ENCODE results near the gene KIAA0753. TPM values are rescaled to one million over a fixed set of nuclear protein-coding genes. Genes with fewer than 3 reads are reported as not detected.

KIAA0753 gene
- total RNA-seq, 1 donor from 2014 or later, result 18.2 TPM

DNA sequence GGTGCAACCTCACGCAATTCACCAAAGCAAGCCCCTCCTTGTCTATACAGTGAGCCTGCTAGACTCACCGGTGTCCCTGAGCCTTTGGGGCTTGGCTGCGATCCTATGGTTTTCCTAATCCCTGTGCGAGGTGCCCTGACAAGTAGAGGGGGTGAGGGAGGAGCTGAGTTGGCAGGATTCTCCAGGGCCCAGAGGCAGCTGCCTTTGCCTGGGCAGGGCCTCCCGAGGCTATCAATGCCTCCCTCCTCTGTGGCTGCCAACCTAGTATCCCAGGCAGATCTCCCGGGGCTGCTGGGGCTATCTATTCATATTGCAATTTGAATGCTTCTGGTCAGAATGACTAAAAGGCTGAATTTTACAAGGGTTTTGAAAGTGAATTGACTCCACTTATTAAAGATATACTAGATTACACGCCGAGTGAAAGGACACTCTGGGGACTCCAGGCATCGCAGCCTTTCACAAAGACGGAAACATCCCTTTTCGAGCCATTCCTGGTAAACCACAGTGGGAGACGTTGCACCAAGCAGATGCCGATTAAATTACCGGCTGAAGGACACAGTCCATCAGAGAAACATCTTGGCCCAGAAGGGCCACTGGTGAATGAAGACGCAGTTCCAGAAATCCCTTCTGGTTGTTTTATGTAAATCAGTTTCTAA, 72.9 kb downstream of the KIAA0753 start:
- H3K27ac Mint-ChIP-seq, result no peak overlapping the region
- H3K4me1 Mint-ChIP-seq (ENCODE audit: low read depth), result no peaks in the 10 kb centered on the region
- H3K36me3 Mint-ChIP-seq (ENCODE audit: low read depth), result no peaks in the 10 kb centered on the region
- no peak overlapping the region for H3K4me3 Mint-ChIP-seq
- H3K9me3 Mint-ChIP-seq, result no peaks in the 10 kb centered on the region
- intact Hi-C loops (cut with micrococcal nuclease), result no loop called here
- peaks cover 6% of the 10 kb centered on the region for H3K27me3 Mint-ChIP-seq (ENCODE audit: insufficient read depth)
- DNase-seq (ENCODE audit: low spot score), result no peak

DNA sequence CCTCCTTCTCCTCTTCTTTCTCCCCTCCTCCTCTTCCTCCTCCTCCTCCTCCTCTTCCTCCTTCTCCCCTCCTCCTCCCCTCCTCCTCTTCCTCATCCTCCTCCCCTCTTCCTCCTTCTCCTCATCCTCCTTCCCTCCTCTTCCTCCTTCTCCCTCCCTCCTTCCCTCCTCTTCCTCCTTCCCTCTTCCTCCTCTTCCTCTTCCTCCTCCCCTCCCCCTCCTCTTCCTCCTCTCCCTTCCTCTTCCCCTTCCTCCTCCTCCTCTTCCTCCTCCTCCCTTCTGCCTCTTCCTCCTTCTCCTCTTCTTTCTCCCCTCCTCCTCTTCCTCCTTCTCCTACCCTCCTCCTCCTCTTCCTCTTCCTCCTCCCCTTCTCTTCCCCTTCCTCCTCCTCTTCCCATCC, 79.1 kb downstream of the KIAA0753 start:
- Mint-ChIP-seq H3K9me3 (no peaks in the 10 kb centered on the region), H3K4me1 (ENCODE audit: low read depth) (no peaks in the 10 kb centered on the region)
- DNase-seq (ENCODE audit: low spot score), result no peak

DNA sequence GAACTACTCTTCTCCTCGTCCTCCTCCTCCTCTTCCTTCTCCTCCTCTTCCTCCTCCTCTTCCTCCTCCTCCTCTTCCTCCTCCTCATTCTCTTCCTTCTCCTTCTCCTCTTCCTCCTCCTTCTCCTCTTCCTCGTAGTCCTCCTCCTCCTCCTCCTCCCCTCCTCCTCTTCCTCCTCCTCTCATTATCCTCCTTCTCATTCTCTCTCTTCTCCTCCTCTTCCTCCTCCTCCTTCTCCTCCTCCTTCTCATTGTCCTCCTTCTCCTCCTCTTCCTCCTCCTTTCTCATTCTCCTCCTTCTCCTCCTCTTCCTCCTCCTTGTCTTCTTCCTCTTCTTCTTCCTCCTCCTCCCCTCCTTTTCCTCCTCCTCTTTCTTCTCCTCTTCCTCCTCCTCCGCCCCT, 80.0 kb downstream of the KIAA0753 start:
- no peak for DNase-seq (ENCODE audit: low spot score)
- Mint-ChIP-seq H3K27me3 (ENCODE audit: insufficient read depth) (peaks cover 34% of the 10 kb centered on the region), H3K4me1 (ENCODE audit: low read depth) (no peaks in the 10 kb centered on the region), H3K4me3 (no peak overlapping the region), H3K27ac (no peak overlapping the region), H3K36me3 (ENCODE audit: low read depth) (no peaks in the 10 kb centered on the region), H3K9me3 (no peaks in the 10 kb centered on the region)
- intact Hi-C loops (cut with micrococcal nuclease), result no loop called here

More for the DNA sequence above, 79.1 kb downstream of the KIAA0753 start:
- Mint-ChIP-seq H3K27me3 (ENCODE audit: insufficient read depth) (peaks cover 33% of the 10 kb centered on the region), H3K27ac (no peak overlapping the region), H3K36me3 (ENCODE audit: low read depth) (no peaks in the 10 kb centered on the region), H3K4me3 (no peak overlapping the region)
- intact Hi-C loops (cut with micrococcal nuclease), result no loop called here

DNA sequence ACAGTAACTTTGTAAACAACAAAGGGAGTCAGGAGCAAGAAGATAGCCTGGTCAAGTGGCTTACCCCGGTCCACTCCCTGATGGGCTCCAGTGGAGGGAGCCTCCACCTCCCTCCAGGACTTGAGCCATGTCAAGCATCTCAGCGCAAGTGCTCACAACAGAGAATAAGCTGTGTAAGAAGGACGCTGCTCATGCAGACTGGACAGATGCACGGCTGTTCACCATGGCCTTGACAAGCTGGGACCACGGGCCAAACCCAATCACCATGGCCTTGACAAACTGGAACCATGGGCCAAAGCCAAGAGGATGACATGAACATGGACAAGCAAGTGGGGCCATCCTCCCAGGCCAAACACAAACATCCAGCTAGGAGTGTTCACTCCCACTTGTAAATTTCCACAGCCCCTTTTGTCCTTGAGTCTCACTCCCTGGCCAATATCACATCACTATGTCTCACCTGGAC, 80.7 kb downstream of the KIAA0753 start:
- peaks cover 3% of the 10 kb centered on the region for H3K4me1 Mint-ChIP-seq (ENCODE audit: low read depth)
- peak overlapping the region; percentile 11 for H3K27ac Mint-ChIP-seq
- intact Hi-C loops (cut with micrococcal nuclease), result loop anchor here (5.0 kb wide), 1 partner anchor 83 kb away; the partner anchor contains the start of genes KIAA0753 and TXNDC17
- no peak for DNase-seq (ENCODE audit: low spot score)
- peaks cover 39% of the 10 kb centered on the region for H3K27me3 Mint-ChIP-seq (ENCODE audit: insufficient read depth)
- H3K36me3 Mint-ChIP-seq (ENCODE audit: low read depth), result no peaks in the 10 kb centered on the region
- no peaks in the 10 kb centered on the region for H3K9me3 Mint-ChIP-seq
- no peak overlapping the region for H3K4me3 Mint-ChIP-seq

DNA sequence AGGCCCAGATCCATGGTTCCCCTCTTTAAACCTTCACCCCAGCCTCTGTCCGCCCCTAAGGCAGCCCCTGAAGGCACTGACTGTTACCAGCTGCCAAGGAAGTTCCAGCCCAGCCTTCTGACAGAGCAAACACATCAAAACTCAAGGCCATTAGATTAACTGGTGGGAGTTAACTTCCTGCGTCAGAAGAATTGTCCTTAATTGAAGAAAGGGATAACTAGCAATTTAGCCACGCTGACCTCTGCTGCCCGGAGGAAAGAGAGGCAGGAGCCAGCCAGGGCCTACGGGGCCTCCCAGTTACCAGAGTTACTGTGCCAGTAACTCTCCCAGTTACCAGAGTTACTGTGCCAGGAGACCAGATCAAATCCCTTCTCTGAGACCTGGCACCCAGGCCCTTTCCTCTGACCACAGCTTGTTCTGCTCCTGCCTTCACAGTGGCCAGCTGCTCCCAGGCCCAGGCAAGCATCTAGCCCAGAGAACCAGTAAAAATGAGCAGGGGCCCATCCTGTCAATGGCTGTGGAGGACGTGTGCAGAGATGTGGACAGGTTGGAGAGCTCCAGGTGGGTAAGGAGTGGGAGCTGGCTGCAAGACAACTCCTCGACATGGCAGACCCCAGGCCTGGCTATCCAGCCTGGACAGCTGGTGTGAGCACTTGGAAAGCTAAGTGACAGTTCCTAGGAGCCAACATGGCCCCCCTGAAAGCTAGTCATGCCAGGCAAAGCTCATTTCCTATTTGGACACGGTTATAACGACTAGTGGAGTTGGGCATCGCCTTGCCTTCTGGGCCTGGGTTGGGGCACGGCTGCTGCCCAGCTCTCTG, 81.4 kb downstream of the KIAA0753 start:
- no peak overlapping the region for H3K4me3 Mint-ChIP-seq
- H3K27ac Mint-ChIP-seq, result no peak overlapping the region
- DNase-seq (ENCODE audit: low spot score), result no peak
- intact Hi-C loops (cut with micrococcal nuclease), result loop anchor here (5.0 kb wide), 1 partner anchor 83 kb away; the partner anchor contains the start of genes KIAA0753 and TXNDC17
- no peaks in the 10 kb centered on the region for H3K9me3 Mint-ChIP-seq
- H3K4me1 Mint-ChIP-seq (ENCODE audit: low read depth), result peaks cover 5% of the 10 kb centered on the region
- H3K27me3 Mint-ChIP-seq (ENCODE audit: insufficient read depth), result peaks cover 42% of the 10 kb centered on the region
- H3K36me3 Mint-ChIP-seq (ENCODE audit: low read depth), result no peaks in the 10 kb centered on the region

DNA sequence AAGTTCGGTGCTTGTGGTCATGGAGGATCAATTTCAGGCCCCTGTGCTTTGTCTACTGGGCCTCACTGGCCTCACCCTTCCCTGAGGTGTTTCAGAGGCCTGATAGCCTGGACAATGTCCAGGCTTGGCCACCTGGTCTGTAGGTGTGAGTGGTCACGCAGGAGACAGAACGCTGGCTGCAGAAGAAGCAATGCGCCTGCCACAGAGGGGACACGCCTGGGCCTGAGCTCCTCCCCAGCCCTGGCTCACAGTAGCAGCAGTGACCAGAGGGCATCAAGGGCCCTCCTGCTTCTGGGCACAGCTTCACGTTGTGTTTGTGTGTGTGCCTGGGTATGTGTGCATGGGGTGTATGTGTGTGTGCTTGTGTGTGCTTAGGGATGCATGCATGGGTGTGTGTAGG, 82.2 kb downstream of the KIAA0753 start:
- Mint-ChIP-seq H3K4me1 (ENCODE audit: low read depth) (peaks cover 5% of the 10 kb centered on the region), H3K27me3 (ENCODE audit: insufficient read depth) (peaks cover 48% of the 10 kb centered on the region), H3K4me3 (no peak overlapping the region), H3K36me3 (ENCODE audit: low read depth) (no peaks in the 10 kb centered on the region), H3K9me3 (no peaks in the 10 kb centered on the region), H3K27ac (no peak overlapping the region)
- no peak for DNase-seq (ENCODE audit: low spot score)
- intact Hi-C loops (cut with micrococcal nuclease), result loop anchor here (5.0 kb wide), 1 partner anchor 84 kb away; the partner anchor contains the start of genes KIAA0753 and TXNDC17

DNA sequence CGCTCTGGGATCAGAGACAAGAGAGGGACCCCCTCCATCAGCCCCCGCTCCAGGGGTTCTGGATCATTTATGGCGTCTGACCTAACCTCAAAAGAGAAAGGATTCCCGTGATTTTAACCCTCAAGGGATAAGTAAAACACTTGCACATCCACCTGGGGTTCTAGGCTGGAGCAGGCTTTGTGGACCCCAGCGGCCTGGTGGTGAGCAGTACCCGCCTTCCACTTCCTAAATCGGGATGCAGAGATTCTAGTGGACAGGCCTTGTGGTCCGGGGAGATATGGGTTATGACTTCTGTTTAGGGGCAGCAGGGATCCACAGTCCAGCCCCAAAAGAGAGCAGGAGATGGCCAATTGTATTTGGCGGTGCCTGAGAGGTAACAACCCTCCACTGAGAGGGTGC, 83.5 kb downstream of the KIAA0753 start:
- intact Hi-C loops (cut with micrococcal nuclease), result loop anchor here (5.0 kb wide), 1 partner anchor 85 kb away; the partner anchor contains the start of genes KIAA0753 and TXNDC17
- H3K4me3 Mint-ChIP-seq, result no peak overlapping the region
- H3K36me3 Mint-ChIP-seq (ENCODE audit: low read depth), result no peaks in the 10 kb centered on the region
- peaks cover 53% of the 10 kb centered on the region for H3K27me3 Mint-ChIP-seq (ENCODE audit: insufficient read depth)
- peaks cover 5% of the 10 kb centered on the region for H3K4me1 Mint-ChIP-seq (ENCODE audit: low read depth)
- no peak overlapping the region for H3K27ac Mint-ChIP-seq
- H3K9me3 Mint-ChIP-seq, result no peaks in the 10 kb centered on the region
- no peak for DNase-seq (ENCODE audit: low spot score)

DNA sequence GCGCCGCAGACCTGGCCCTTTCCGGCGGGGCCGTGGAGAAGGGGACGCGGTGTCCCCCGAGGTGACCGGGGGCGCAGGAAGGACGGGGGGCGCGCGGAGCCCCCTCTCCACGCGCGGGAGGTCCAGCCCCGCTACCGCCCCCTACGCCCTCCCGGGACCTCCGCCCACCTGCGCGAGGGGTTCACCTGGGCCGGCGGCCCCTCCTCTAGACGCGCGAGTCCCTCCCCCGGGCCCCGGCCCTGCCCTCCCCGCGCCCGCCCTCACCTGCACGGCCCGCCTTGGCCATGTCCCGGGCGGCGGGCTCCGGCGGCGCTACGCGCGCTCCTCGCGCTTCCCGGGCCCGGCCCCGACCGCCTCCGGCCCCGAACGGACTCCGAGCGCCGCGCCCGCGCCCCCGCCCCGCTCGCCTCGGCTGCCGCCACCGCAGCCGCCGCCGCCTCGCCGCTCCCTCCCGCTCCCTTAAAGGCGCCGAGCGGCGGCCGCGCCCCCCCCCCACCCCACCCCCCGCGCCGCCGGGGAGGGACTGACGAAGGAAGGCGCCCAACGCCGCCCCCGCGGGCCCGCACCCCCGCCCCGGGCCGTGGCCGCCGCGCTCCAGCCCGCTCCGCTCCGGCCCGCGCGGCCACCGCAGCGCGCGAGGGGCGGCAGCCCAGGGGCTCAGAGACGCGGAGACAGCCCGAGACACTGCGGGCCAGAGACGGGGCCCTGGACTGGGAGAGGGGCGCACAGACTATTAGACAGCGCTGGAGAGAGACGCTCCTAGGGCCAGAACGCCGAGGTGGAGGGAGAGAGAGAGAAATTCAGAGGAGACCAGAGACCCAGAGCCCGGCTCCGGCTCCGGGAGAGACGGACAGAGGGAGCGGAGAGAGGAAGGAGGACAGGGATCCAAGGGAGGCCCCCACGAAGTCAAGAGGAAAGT, 84.1 kb downstream of the KIAA0753 start, which contains the start of gene PITPNM3:
Gene PITPNM3 (minus strand): TSS at position 435 of the 919 bp plus-strand sequence. CDS start 149 bp downstream, at position 286.
- Mint-ChIP-seq H3K4me3 (peak within 1 kb of the TSS; percentile 64), H3K4me1 (ENCODE audit: low read depth) (peaks cover 5% of the 10 kb centered on the region)
- no peak for DNase-seq (ENCODE audit: low spot score)

DNA sequence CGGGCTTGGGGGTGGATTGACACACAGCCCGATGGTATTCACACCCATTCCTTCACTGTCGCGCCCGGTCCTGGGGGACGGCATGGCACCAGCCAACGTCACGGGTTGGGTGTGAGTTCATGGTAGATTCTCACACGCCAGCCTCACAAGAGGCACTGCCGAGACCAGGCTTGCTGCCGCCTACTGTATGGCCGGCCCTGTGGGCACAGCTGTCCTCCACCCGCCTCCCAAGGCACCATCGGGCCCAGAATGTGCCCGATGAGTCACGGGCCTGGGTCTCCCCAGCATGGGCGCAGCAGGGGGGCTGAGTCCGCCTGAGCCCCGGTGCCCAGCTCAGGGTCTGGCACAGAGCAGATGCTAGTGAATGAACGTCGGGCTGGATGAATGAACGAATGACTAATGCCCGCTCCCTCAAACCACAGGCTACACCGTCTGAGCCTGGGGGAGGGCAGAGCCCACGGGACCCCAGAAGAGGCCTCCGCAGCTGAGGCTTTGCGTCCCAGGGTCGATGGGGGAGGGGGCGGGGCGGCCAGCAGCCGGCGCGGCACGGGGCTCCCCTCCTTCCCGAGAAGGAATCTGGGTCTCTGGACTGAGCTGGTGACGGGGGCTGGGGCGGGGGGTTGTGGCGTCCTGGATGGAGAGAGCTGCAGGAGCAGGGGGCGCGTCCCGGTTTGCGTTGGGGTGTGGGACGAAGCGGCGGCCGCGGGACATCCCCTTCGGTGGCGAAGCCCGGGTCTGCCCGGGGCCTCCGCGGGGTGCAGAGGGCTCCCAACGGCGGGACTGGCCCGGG, 85.0 kb downstream of the KIAA0753 start:
- Mint-ChIP-seq H3K36me3 (ENCODE audit: low read depth) (no peaks in the 10 kb centered on the region), H3K4me1 (ENCODE audit: low read depth) (peaks cover 5% of the 10 kb centered on the region), H3K27ac (no peak overlapping the region), H3K27me3 (ENCODE audit: insufficient read depth) (peaks cover 54% of the 10 kb centered on the region), H3K4me3 (peak overlapping the region; percentile 64), H3K9me3 (no peaks in the 10 kb centered on the region)
- no peak for DNase-seq (ENCODE audit: low spot score)
- intact Hi-C loops (cut with micrococcal nuclease), result loop anchor here (2.0 to 5.0 kb wide), 2 partner anchors 19 to 87 kb away; partner anchors contain the start of genes KIAA0753 and TXNDC17

More for the DNA sequence above, 84.1 kb downstream of the KIAA0753 start, which contains the start of gene PITPNM3:
- Mint-ChIP-seq H3K9me3 (no peaks in the 10 kb centered on the region), H3K36me3 (ENCODE audit: low read depth) (no peaks in the 10 kb centered on the region), H3K27ac (no peak within 1 kb of the TSS), H3K27me3 (ENCODE audit: insufficient read depth) (peaks cover 53% of the 10 kb centered on the region)
- intact Hi-C loops (cut with micrococcal nuclease), result loop anchor here (5.0 kb wide), 1 partner anchor 86 kb away; the partner anchor contains the start of genes KIAA0753 and TXNDC17

DNA sequence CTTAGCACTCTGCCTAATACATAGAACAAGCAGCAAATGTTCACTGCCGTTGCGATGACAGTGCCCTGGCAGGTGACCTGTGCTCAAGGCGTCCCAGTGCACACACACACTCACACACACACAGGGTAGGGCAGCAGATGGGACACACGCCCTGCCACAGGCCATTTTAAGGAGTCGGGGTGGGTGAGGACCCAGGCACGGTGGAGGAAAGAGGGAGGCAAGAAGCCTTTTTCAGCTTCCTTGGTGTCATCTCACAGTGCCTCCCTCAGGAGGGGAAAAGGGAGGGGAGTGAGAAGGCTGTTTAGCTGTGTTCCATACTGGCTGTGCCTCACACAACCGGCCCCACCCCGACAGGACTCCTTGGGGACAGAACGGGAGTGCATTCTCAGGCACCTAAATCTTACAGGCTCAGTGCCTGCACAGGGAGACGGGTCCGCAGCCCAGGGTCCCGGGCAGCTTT, 85.6 kb downstream of the KIAA0753 start:
- Mint-ChIP-seq H3K4me1 (ENCODE audit: low read depth) (peaks cover 5% of the 10 kb centered on the region), H3K4me3 (no peak overlapping the region), H3K27me3 (ENCODE audit: insufficient read depth) (peaks cover 51% of the 10 kb centered on the region), H3K27ac (no peak overlapping the region), H3K9me3 (no peaks in the 10 kb centered on the region), H3K36me3 (ENCODE audit: low read depth) (no peaks in the 10 kb centered on the region)
- DNase-seq (ENCODE audit: low spot score), result no peak
- intact Hi-C loops (cut with micrococcal nuclease), result loop anchor here (2.0 to 5.0 kb wide), 2 partner anchors 20 to 87 kb away; partner anchors contain the start of genes KIAA0753 and TXNDC17

DNA sequence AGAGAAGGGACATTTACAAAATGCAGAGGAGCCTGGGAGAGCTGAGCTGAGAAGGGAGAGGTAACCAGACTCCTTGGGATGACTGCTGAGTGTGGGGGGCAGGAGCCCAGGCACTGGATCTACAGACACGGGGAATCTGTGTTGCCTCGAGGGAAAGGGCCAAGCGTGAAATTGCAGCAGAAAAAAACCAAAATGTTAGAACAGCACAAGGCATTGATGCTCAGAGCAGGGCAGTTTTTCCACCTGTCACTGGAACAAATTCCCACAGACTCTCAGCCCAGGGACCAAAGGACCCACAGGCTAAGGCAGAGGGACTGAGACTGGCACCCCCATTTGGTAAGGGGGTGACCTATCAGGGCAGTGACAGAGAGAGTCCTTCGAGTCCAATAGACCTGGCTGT, 86.2 kb downstream of the KIAA0753 start:
- intact Hi-C loops (cut with micrococcal nuclease), result loop anchor here (2.0 kb wide), 1 partner anchor 20 kb away; no protein-coding TSS in a partner anchor
- no peaks in the 10 kb centered on the region for H3K9me3 Mint-ChIP-seq
- H3K4me3 Mint-ChIP-seq, result no peak overlapping the region

More for the DNA sequence above, 86.2 kb downstream of the KIAA0753 start:
- Mint-ChIP-seq H3K36me3 (ENCODE audit: low read depth) (no peaks in the 10 kb centered on the region), H3K27ac (no peak overlapping the region), H3K4me1 (ENCODE audit: low read depth) (peaks cover 5% of the 10 kb centered on the region), H3K27me3 (ENCODE audit: insufficient read depth) (peaks cover 51% of the 10 kb centered on the region)
- no peak for DNase-seq (ENCODE audit: low spot score)

Data from activated T-helper 1 cell treated with anti-CD3 and anti-CD28 coated beads, Interleukin-12 subunit alpha, Interleukin-12 subunit beta, Interleukin-2, Interleukin-4 antibody, amounts not matched to agents 30 ng/mL and 10 ng/mL and 1 ng/mL, durations not matched to agents 14 hours and 24 hours and 36 hours (primary cell).